ENCODE results near the gene CLN5. TPM values are rescaled to one million over a fixed set of nuclear protein-coding genes. Genes with fewer than 3 reads are reported as not detected.

Gene CLN5
- total RNA-seq, 1 experiment from 2014 or later: 21.4 TPM

- ChIA-PET POLR2A (no interaction called here), CTCF (no interaction called here)
- no TSS peak for BruUV-seq (replicated peaks)
Measured at GRCh38 chr13:76983676-76984075, 8.2 kb upstream of the CLN5 start.

GRCh38 chr13:76991432-76991795 lies 467 bp upstream of the CLN5 start:
- BruUV-seq (replicated peaks): no TSS peak
- Histone ChIP-seq H3K4me1 (ENCODE audit: control insufficient read depth, insufficient read depth, low read length) (peaks cover 3% of the 10 kb centered on the region; the same call in 1 of the 2 replicates), H3K4me3 (ENCODE audit: low read depth in 2 of 2, low read length in 2 of 2) (peak overlapping the region; percentile 72 to 84), H3K36me3 (ENCODE audit: control insufficient read depth, insufficient read depth, low read length) (no peaks in the 10 kb centered on the region; the same call in 1 of the 2 replicates), H3K27ac (ENCODE audit: low read length) (peak overlapping the region; percentile 85), H3K27me3 (ENCODE audit: control insufficient read depth, insufficient read depth, low read length) (no peaks in the 10 kb centered on the region), H3K9me3 (ENCODE audit: control insufficient read depth, insufficient read depth, low read depth, low read length) (no peaks in the 10 kb centered on the region)
- DNase-seq (ENCODE audit: low read depth, low spot score) (no peak), ATAC-seq (peak; percentile 12; the same call in 1 of the 2 replicates)
- POLR2A ChIA-PET: no interaction called here
- in situ Hi-C loops (cut with HindIII; ENCODE audit: low pct_unique_long_range_greater_than_20kb, low sequenced_read_pairs): no loop called here
- intact Hi-C loops (cut with micrococcal nuclease; ENCODE audit: unreplicated experiment): no loop called here
- TF ChIP-seq POLR2AphosphoS5 (IDR thresholded peaks at IDR 0.05; ENCODE audit: low read depth, low read length) (no peak), TCF7L2 (IDR thresholded peaks at IDR 0.05; ENCODE audit: low read depth, low read length) (no peak), SIN3A (IDR thresholded peaks at IDR 0.05; ENCODE audit: borderline replicate concordance, insufficient read depth, low read depth, low read length) (no peak)
- TF ChIP-seq, protein P1, sequence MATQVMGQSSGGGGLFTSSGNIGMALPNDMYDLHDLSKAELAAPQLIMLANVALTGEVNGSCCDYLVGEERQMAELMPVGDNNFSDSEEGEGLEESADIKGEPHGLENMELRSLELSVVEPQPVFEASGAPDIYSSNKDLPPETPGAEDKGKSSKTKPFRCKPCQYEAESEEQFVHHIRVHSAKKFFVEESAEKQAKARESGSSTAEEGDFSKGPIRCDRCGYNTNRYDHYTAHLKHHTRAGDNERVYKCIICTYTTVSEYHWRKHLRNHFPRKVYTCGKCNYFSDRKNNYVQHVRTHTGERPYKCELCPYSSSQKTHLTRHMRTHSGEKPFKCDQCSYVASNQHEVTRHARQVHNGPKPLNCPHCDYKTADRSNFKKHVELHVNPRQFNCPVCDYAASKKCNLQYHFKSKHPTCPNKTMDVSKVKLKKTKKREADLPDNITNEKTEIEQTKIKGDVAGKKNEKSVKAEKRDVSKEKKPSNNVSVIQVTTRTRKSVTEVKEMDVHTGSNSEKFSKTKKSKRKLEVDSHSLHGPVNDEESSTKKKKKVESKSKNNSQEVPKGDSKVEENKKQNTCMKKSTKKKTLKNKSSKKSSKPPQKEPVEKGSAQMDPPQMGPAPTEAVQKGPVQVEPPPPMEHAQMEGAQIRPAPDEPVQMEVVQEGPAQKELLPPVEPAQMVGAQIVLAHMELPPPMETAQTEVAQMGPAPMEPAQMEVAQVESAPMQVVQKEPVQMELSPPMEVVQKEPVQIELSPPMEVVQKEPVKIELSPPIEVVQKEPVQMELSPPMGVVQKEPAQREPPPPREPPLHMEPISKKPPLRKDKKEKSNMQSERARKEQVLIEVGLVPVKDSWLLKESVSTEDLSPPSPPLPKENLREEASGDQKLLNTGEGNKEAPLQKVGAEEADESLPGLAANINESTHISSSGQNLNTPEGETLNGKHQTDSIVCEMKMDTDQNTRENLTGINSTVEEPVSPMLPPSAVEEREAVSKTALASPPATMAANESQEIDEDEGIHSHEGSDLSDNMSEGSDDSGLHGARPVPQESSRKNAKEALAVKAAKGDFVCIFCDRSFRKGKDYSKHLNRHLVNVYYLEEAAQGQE (IDR thresholded peaks at IDR 0.05; ENCODE audit: insufficient read depth in 1 of 2, low read depth in 2 of 2, low read length in 1 of 2): no peak
- TF ChIP-seq, protein P2, sequence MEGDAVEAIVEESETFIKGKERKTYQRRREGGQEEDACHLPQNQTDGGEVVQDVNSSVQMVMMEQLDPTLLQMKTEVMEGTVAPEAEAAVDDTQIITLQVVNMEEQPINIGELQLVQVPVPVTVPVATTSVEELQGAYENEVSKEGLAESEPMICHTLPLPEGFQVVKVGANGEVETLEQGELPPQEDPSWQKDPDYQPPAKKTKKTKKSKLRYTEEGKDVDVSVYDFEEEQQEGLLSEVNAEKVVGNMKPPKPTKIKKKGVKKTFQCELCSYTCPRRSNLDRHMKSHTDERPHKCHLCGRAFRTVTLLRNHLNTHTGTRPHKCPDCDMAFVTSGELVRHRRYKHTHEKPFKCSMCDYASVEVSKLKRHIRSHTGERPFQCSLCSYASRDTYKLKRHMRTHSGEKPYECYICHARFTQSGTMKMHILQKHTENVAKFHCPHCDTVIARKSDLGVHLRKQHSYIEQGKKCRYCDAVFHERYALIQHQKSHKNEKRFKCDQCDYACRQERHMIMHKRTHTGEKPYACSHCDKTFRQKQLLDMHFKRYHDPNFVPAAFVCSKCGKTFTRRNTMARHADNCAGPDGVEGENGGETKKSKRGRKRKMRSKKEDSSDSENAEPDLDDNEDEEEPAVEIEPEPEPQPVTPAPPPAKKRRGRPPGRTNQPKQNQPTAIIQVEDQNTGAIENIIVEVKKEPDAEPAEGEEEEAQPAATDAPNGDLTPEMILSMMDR (IDR thresholded peaks at IDR 0.05): no peak
- CTCF ChIA-PET: no interaction called here

More at GRCh38 chr13:76983676-76984075, 8.2 kb upstream of the CLN5 start:
- H3K9me3 ChIP-seq (ENCODE audit: control insufficient read depth, insufficient read depth, low read depth, low read length): no peaks in the 10 kb centered on the region
- H3K27ac ChIP-seq (ENCODE audit: low read length): no peak overlapping the region
- no peaks in the 10 kb centered on the region for H3K36me3 ChIP-seq (ENCODE audit: control insufficient read depth, insufficient read depth, low read length)
- H3K4me3 ChIP-seq (ENCODE audit: low read depth in 2 of 2, low read length in 2 of 2): no peak overlapping the region
- DNase-seq (ENCODE audit: low read depth, low spot score) (no peak), ATAC-seq (no peak)
- no peaks in the 10 kb centered on the region for H3K4me1 ChIP-seq (ENCODE audit: control insufficient read depth, insufficient read depth, low read length)
- TF ChIP-seq, protein P1 (IDR thresholded peaks at IDR 0.05; ENCODE audit: insufficient read depth in 1 of 2, low read depth in 2 of 2, low read length in 1 of 2): no peak
- intact Hi-C loops (cut with micrococcal nuclease; ENCODE audit: unreplicated experiment): no loop called here
- no peaks in the 10 kb centered on the region for H3K27me3 ChIP-seq (ENCODE audit: control insufficient read depth, insufficient read depth, low read length)
- in situ Hi-C loops (cut with HindIII; ENCODE audit: low pct_unique_long_range_greater_than_20kb, low sequenced_read_pairs): no loop called here
